Measurements from ENCODE around the gene LAMA2. TPM values are rescaled to one million over a fixed set of nuclear protein-coding genes. Genes with fewer than 3 reads are reported as not detected.

Gene LAMA2
- total and polyA plus RNA-seq, 2 donors (not counting 3 experiments of a cell fraction or from before 2014, with no cell fraction given): 0.51 to 0.75 TPM

DNA sequence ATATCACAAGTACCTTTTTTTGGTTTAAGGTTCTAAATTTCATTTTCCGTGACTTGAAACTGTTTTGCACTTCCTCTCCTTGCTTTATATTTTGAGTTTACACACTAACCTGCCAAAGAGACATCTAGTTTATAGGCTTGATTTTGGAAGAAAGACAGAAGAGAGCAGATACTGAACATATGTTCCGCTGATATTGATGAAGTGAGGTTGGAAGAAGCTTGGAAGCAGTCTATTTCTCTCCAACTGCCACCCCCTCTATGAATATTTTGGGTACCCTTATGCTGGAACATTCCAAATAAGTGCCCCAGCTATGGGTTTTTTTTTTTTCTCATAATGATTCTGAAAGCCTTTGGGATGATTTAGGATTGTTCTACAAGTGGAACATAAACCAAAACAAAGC, 150.6 kb downstream of the LAMA2 start:
- CTCF ChIA-PET: interaction anchor here (0.6 kb wide), 1 partner anchor 1315 kb away, joined by 3 read pairs; no protein-coding TSS in a partner anchor
- H3K9ac ChIP-seq (replicated peaks; ENCODE audit: extremely low read depth, insufficient read depth, low read length): no peak overlapping the region
- TF ChIP-seq, protein P1, sequence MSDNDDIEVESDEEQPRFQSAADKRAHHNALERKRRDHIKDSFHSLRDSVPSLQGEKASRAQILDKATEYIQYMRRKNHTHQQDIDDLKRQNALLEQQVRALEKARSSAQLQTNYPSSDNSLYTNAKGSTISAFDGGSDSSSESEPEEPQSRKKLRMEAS (IDR thresholded peaks at IDR 0.05; ENCODE audit: insufficient read depth, insufficient read length): no peak
- no peak for TF ChIP-seq POLR2A (IDR thresholded peaks at IDR 0.05; ENCODE audit: low read depth, low read length)
- TF ChIP-seq GATA2 (IDR thresholded peaks at IDR 0.05; ENCODE audit: insufficient read depth, insufficient read length, low read depth, low read length): no peak
- TF ChIP-seq, protein P2, sequence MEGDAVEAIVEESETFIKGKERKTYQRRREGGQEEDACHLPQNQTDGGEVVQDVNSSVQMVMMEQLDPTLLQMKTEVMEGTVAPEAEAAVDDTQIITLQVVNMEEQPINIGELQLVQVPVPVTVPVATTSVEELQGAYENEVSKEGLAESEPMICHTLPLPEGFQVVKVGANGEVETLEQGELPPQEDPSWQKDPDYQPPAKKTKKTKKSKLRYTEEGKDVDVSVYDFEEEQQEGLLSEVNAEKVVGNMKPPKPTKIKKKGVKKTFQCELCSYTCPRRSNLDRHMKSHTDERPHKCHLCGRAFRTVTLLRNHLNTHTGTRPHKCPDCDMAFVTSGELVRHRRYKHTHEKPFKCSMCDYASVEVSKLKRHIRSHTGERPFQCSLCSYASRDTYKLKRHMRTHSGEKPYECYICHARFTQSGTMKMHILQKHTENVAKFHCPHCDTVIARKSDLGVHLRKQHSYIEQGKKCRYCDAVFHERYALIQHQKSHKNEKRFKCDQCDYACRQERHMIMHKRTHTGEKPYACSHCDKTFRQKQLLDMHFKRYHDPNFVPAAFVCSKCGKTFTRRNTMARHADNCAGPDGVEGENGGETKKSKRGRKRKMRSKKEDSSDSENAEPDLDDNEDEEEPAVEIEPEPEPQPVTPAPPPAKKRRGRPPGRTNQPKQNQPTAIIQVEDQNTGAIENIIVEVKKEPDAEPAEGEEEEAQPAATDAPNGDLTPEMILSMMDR (IDR thresholded peaks at IDR 0.05; ENCODE audit: extremely low read depth in 1 of 2, insufficient read depth in 1 of 2, low read depth in 1 of 2, low read length in 2 of 2): no peak
- TF ChIP-seq FOS (IDR thresholded peaks at IDR 0.05; ENCODE audit: borderline replicate concordance, insufficient read depth, low read length): no peak
- TF ChIP-seq MYC (IDR thresholded peaks at IDR 0.05; ENCODE audit: low read depth, low read length): no peak
- TF ChIP-seq JUN (IDR thresholded peaks at IDR 0.05; ENCODE audit: borderline replicate concordance, insufficient read depth, insufficient read length, low read depth): no peak
- no peak for TF ChIP-seq POLR2AphosphoS5 (IDR thresholded peaks at IDR 0.05; ENCODE audit: insufficient read depth, low read depth, low read length)
- no peak for TF ChIP-seq EZH2 (IDR thresholded peaks at IDR 0.05; ENCODE audit: borderline replicate concordance, low read depth, low read length, severe bottlenecking)
- H3K27me3 ChIP-seq (ENCODE audit: control insufficient read depth in 2 of 2, insufficient read depth in 2 of 2, low read length in 2 of 2): no peaks in the 10 kb centered on the region
- intact Hi-C loops (cut with micrococcal nuclease): no loop called here
- H3K4me3 ChIP-seq (replicated peaks in 1 of 3; ENCODE audit: insufficient read depth in 1 of 3, low read depth in 1 of 3, low read length in 3 of 3): no peak overlapping the region
- no peak overlapping the region for H3K27ac ChIP-seq (ENCODE audit: insufficient read depth, low read depth, low read length)
- no peak for DNase-seq (ENCODE audit: low read depth, low spot score)
- H3K36me3 ChIP-seq (ENCODE audit: control insufficient read depth in 2 of 2, extremely low read depth in 1 of 2, insufficient read depth in 2 of 2, low read length in 2 of 2): no peaks in the 10 kb centered on the region
- no peak overlapping the region for H2AFZ ChIP-seq (ENCODE audit: low read depth, low read length)
- no peaks in the 10 kb centered on the region for H3K9me1 ChIP-seq (replicated peaks; ENCODE audit: control insufficient read depth, extremely low read depth, insufficient read depth, low read length)
- no peak overlapping the region for H3K4me2 ChIP-seq (ENCODE audit: insufficient read depth, low read length)
- POLR2A ChIA-PET: no interaction called here
- FAIRE-seq: no peak
- H3K4me1 ChIP-seq (ENCODE audit: control insufficient read depth, extremely low read depth, insufficient read depth, low read length): no peaks in the 10 kb centered on the region
- BruUV-seq (replicated peaks): no TSS peak
- H4K20me1 ChIP-seq (replicated peaks; ENCODE audit: control insufficient read depth, extremely low read depth, insufficient read depth, low read length): no peaks in the 10 kb centered on the region
- dilution Hi-C loops (cut with MboI; ENCODE audit: extremely low pct_ligation_motif_present, low sequenced_read_pairs): no loop called here
- no peaks in the 10 kb centered on the region for H3K9me3 ChIP-seq (replicated peaks; ENCODE audit: control insufficient read depth, insufficient read depth, low read length)
- no peaks in the 10 kb centered on the region for H3K79me2 ChIP-seq (ENCODE audit: control insufficient read depth, insufficient read depth, low read length)

Data from endothelial cell of umbilical vein (primary cell).